HEK293T (cell line): ENCODE measurements around the gene SERPINB13.

Source experiments
- ARNT ChIP-seq: fragments of 450-650 bp; IDR thresholded peaks from 2 replicates; pipeline ENCODE4 v1.6.1; 2017; ENCODE audit warnings: mild to moderate bottlenecking
- CTBP1 ChIP-seq: fragments of 450-650 bp; IDR thresholded peaks from 2 replicates; pipeline ENCODE4 v1.6.1; 2016; ENCODE audit warnings: borderline replicate concordance
- ELF4 ChIP-seq: fragments of 450-650 bp; IDR thresholded peaks from 2 replicates; pipeline ENCODE4 v1.6.1; 2017; ENCODE audit warnings: antibody characterized with exemption
- FOXA1 ChIP-seq: fragments of 450-650 bp; IDR thresholded peaks from 2 replicates; pipeline ENCODE4 v1.6.1; 2016; ENCODE audit warnings: mild to moderate bottlenecking
- FOXK2 ChIP-seq: fragments of 450-650 bp; IDR thresholded peaks from 2 replicates; pipeline ENCODE4 v1.6.1; 2016; ENCODE audit warnings: mild to moderate bottlenecking
- FOXM1 ChIP-seq: fragments of 450-650 bp; IDR thresholded peaks from 2 replicates; pipeline ENCODE4 v1.6.1; 2017; ENCODE audit warnings: mild to moderate bottlenecking, borderline replicate concordance
- L3MBTL2 ChIP-seq: fragments of 450-650 bp; conservative IDR thresholded peaks from 2 replicates; pipeline ENCODE4 v1.6.1; 2016; ENCODE audit warnings: mild to moderate bottlenecking
- SP1 ChIP-seq: fragments of 450-650 bp; IDR thresholded peaks from 2 replicates; pipeline ENCODE4 v1.6.1; 2017
- TARDBP ChIP-seq: fragments of 450-650 bp; IDR thresholded peaks from 2 replicates; pipeline ENCODE4 v1.6.1; 2016
- ZNF384 ChIP-seq: fragments of 450-650 bp; IDR thresholded peaks from 2 replicates; pipeline ENCODE4 v1.6.1; 2016
- TF ChIP-seq, protein P1 (sequence below): fragments of 450-650 bp; IDR thresholded peaks from 2 replicates; pipeline ENCODE4 v1.6.1; 2016

GRCh38 chr18:63575681-63576080 is 11.5 kb upstream of the SERPINB13 start:
- no peak for TF ChIP-seq FOXK2
- TF ChIP-seq FOXM1, result no peak
- TF ChIP-seq SP1, result no peak
- TF ChIP-seq L3MBTL2, result no peak
- TF ChIP-seq CTBP1, result no peak
- TF ChIP-seq, protein P1, sequence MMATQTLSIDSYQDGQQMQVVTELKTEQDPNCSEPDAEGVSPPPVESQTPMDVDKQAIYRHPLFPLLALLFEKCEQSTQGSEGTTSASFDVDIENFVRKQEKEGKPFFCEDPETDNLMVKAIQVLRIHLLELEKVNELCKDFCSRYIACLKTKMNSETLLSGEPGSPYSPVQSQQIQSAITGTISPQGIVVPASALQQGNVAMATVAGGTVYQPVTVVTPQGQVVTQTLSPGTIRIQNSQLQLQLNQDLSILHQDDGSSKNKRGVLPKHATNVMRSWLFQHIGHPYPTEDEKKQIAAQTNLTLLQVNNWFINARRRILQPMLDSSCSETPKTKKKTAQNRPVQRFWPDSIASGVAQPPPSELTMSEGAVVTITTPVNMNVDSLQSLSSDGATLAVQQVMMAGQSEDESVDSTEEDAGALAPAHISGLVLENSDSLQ, result no peak
- TF ChIP-seq ELF4, result no peak
- no peak for TF ChIP-seq TARDBP
- no peak for TF ChIP-seq FOXA1
- no peak for TF ChIP-seq ZNF384
- no peak for TF ChIP-seq ARNT
